NCI-H2227 treated with DMSO at 0.1 percent for 48 hours (cell line): ENCODE measurements around the gene AP3S2.

ENCODE experiments used
- DNase-seq: peaks from one replicate; lab custom pipeline; 2025; lab: John Stamatoyannopoulos, UW

Gene AP3S2

DNA sequence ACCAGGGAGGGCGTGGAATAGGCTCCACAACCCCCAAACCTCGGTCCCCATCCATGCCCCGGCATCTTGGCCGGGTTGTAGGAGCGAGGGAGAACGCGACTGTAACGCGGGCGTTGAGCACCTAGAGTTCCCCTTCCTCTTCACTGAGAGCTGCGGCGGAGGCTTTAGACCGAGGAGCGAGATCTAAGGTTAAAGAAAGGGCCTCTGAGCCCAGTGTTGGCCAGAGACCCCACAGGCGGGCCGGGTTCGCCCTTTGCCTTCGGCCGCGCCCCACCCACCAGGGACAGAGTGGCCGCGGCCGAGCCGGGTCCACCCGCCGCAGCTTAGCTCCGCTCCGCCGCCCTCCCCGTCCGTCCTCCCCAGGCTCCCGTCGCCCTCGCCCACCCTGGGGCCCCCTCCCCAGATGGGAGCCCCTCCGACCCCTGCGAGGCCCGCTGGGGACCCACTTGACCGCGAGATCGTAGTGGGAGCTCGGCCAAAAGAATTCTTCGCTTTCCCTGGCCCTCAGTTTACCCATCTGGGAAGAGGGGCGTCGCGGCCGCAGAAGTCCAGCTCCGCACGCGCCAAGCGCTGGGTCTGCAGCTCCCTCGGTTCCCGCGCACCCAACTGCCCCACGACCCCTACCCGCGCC lies 79.6 kb downstream of the AP3S2 start:
- no peak for DNase-seq

DNA sequence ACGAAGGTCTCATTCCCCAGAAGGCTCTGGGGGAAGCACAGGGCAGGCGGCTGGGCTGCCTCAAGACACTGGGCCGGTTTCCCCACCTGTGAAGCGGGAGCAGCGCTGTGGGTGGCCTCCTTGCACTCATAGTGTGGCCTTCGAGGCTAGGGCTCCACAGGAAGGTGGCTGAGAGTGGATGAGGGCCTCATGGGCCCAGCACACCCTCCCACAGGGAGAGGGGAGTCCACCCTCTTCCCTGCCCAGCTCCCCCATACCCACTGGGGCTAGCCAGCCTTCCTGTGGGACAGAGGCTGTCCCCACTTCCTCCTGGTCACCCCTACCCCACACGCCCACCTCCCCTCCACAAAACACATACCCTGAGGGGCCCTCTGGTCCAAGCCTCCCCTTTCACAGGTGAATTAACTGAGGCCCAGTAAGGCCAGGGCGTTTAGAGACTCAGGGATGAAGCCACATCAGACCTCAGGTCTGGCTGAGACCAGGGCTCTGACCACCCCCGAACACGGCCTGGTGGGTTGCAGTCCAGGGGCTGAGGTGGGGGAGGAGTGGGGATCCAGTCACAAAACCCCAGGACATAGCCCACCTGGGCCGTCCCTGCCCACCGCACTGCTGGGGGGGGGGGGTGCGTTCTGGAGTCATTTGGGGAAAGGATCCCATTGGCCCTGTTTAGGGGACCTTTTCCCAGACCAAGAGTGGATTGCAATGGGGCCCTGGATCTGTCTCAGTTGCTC lies 80.2 kb downstream of the AP3S2 start:
- DNase-seq: no peak

DNA sequence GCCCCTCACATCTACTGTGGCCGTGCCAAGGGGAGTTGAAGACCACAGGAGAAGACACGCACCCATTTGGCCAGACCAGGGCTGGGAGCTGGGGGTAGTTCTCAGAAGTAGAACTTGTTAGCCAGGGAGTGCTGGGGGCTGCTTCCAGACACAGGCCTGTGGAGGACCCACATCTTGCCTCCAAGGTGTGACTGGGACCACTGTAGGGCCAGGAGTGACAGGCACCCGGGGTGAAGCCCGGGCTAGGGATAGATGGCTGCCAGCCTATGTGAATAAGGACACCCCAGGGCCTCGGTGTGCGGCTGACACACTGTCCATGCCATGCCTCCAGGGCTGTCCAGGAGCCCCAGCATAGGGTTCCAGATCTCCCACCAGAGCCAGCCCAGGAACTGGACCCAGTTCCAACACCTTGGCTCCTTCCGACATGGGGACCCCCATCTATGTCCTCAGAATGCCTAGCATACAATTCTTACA lies 80.9 kb downstream of the AP3S2 start:
- no peak for DNase-seq

DNA sequence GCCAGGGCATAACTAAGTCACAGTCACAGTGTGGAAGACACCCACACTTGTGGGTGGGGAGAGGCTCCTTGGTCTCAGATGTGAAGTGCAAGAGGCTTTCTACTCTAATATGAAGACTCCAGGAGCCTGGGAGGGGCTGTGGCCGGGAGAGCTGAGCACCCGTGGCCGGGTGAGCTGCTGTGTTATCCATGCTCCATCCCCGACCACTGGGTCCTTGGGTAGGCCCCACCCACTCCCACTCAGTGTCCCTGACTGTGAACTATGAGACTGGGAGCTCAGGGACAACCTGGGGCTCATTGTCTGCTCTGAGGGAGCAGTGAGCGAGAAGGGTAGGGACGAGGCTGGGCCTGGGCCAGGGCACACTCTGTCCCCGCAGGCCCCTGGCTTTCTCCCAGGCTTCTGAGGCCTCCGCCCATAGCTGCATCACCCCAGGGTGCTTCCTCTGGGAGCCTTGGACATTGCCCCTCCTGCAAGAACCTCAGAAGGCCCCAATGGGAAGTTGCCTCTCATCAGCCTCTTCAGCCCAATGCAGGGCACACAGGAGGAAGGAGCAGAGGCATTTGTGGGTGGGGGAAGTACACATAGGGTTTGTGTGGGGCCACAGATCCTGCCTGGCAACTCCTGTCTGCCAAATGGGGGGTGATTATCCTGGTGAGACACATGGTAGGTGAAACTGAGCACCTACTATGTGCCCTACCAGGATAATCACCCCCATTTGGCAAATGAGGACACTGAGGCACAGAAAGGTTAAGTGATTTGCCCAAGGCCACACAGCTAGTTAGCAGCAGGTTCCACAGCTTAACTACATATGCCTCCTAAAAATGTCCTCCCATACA lies 81.6 kb downstream of the AP3S2 start:
- no peak for DNase-seq

DNA sequence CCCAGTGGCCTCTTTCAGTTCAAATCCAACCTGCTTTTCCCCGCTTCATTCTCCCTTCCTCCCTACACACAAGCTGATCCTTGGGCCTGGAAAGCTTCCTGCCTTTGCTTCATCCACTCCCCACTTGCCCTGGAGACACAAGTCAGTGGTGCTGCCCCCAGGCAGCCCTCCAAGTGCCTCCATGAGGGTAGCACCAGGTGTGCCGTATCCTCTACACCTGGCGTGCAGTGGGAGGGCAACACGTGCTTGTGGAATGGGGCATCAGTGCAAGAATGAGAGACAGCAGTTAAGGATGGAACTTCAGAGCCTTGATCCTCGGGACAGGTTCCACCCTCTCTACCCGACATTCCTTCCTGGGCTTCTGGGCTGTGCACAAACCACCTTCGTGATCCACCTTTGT lies 83.0 kb downstream of the AP3S2 start:
- DNase-seq: no peak

DNA sequence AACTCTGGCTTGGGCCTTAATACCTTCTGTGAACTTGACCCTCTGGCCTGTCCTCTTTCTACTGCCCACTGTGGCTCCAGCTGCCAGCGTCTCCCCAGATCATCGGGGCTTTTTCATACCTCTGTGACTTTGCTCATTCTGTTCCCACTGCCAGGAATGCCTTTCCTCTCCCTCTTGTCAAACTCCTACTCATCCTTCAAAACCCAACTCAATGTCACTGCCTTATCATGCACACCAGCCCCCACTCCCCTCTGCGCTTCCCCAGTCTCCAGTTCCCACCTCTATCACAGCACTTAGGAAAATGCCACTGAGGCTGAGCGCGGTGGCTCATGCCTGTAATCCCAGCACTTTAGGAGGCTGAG lies 84.0 kb downstream of the AP3S2 start:
- no peak for DNase-seq

DNA sequence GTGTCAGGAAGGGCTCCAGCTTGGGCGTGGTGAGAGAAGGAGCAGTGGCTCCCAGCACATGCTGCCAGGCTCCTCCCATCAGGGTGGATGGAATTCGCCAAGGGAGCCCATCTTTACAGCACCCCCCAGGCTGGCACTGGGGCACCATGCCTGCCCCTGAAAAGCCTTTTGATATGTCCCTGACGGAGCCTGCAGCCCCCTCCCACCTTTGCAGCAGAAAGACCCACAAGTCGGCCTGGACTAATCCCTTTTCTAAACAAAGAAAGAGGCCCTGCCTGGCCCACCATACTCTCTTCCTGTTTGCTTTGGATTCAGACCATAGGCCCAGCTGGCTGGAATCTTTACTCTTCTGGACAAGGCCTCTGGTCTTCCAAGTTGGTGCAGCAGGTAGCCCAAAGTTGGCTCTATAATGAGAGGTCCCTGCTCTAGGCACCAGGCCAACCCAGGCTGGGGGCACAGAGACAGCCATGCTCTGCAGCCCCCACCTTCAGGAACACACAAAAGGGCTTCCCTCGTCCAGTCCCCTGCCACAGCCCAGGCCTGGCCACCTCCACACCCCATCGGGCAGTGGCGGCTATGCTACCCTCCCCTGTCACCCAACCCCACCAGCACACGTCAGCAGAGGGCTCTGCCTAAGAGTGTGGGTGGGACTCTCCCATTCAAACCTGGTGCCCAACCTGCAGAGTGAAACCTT lies 84.6 kb downstream of the AP3S2 start:
- no peak for DNase-seq

DNA sequence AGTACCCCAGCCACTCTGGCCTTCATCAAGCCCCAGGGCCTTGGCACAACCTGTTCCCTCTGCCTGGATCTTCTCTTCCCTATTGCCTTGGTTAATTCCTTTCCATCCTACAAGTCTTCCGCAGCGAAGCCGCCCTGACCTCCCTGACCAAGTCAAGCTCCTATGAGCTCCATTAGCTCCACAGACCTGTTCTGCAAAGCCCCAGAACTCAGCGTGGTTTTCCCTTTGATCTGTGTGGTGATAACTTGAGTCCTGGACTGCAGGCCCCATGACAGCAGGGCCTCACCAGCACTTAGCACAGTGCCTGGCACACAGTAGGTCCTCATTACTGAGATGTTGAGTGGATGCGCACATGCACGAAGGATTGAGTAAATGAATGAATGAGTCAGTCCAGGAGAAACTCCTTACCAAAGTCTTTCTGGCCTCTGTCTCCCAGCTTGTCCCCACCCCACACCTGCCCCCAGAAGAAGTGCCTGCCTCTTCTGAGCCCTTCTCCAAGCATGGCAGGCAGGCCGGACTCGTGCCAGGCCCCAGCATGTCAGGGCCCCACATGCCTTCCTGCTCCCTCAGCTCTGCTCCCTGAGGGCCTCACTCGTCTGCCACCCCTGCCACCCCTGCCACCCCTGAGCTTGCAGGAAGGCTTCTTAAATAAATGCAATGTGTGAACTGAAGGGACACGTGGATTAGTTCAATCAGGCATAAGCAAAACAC lies 85.5 kb downstream of the AP3S2 start:
- no peak for DNase-seq

DNA sequence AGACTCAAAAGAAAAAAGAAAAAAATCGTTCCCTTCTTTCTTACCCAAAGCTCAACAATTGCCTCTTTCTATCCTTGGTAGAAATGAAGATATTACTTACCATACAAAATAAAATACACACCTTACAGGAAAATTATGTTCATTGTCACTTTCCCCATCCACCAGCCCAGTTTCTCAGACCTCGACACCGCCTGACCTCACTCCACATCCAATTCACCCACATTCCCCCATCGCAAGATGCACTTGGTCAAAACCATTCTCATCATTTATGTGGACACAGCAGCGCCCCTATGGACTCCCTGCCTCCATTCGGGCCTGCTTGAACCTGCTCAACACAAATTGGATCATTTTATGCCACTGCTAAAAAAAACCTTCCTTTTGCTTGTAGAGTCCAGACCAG lies 86.1 kb downstream of the AP3S2 start:
- no peak for DNase-seq

DNA sequence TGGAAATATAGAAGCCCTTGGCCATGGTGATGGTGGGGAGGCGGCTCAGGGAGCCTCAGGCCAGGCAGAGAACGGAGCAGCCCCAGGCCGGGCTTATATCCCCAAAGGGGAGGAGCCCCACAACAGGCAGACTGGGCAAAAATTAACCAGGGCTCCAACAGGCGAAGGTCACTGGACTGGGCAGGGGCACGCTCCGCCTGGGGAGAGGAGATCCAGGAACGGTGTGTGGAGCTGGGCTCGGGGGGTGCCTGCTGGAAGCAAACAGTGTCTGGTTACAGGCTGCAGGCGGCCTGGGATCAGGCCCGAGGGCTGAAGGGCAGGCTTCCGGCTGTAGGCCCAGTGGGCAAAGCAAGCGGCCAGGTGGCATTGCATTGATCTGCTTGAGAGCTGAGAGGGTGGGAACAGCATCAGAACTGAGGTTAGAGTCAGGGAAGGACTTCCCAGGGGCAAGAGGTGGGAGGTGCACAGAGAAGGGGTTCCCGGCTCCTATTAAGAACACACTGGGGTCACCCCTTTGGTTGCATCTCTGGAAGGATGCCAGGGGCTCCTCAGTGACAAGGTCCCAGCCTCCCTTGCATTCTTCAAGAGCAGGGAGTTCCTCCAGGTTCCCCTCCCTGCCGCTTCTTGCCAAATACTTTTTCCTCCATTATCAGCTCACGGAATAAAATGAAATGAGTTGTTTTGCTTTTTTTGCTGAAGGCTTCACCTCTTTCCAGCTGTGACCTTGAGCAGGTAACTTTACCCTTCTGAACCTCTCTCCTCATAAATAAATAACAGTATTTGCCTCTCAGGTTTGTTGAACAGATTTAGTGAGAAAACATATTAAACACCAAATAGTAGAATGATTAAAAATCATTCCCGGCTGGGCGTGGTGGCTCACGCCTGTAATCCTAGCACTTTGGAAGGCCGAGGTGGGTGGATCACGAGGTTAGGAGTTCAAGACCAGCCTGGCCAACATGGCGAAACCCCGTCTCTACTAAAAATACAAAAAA lies 86.9 kb downstream of the AP3S2 start:
- no peak for DNase-seq

DNA sequence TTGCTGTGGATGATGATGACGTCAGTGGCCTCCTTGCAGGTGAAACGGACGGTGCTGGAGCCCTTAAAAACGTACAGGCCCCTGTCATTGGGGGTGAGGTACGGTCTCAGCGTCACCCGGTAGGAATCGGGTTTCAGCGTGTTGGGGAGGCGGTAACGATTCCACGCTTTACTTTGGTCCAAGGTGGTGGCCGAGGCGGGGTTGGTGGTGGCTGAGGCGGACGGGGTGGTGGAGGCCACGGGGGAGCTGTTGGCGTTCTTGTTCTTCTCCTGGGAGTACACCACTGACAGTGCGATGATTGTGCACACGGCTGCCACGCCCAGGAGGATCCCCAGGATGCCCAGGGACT lies 87.6 kb downstream of the AP3S2 start:
- no peak for DNase-seq

DNA sequence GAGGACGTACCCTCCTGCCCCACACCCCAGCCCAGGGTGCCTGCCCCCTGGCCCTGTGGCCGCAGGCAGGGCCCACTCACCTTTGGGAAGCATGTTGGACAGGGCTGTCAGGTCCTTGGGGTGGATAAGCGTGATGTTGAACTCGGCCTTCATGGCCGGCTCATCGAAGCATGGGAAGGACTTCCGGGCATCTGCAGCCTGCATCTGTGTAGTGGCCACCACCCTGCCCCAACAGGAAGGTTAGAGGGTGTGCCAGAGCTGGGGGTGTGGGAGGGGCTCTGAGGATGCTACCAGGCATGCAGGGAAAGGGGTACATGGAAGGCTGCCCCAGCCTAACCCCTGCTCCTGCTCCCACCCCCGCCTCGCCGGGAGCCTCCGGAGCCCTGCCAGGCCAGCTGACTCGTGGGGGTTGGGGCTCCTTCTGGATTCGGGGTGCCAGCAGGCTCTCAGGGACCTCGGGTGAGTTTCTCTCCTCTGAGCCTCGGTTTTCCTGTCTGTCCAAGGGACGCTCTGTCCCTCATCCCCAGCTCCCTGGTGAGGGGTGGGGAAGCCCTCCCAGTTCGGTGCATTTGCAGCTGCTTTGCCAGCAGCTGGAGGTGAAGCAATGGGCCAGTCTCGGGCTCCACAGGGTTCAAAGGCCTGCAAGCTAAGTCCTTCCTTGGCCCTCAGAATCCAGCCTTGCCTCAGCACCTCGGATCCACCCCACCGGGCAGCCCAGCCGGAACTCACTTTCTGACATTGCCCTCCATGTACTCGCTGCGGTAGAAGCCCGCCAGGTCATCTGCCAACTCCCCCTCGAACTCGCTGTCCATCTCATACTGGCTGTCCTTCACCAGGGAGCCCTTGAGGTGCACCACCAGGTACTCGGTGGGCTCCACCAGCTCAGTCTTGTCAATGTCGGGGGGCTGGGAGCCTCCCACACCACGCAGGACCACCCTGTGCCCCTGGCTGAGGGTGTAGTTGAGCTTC lies 88.3 kb downstream of the AP3S2 start:
- no peak for DNase-seq

DNA sequence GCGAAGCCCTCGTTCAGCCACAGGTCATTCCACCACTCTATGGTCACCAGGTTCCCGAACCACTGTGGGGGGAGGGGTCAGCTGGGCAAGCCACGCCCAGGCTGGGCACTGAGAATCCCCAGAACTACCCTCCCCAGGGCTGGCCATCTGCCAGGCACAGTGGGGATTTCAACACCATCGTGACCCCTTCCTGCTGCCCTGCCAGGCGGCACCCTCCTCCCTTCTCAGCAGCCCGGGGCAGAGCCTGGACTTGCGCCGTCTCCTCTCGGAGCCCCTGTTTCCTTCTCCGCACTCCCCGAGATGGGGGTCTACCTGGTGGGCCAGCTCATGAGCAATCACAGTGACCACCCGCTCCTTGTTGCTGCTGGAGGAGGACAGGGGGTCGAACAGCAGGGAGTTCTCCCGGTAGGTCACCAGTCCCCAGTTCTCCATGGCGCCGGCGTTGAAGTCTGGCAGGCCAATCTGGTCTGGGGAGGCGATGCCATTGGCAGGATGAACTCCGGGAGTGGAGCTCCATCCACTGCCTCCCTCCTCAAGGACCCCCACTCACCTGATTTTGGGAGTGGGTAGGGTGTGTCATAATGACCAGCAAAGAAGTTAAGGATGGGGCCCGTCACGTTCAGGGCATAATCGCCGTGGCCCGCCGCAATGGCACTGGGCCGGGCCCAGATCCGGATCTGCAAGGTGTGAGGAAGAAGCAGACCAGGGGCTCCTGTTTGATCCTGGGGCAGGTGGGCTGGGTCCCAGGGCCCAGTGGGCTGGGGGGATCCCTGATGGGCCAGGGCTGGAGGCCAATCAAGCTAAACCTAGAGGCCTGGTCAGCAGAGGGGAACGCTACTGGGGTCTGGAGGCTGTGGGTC lies 89.6 kb downstream of the AP3S2 start:
- no peak for DNase-seq

DNA sequence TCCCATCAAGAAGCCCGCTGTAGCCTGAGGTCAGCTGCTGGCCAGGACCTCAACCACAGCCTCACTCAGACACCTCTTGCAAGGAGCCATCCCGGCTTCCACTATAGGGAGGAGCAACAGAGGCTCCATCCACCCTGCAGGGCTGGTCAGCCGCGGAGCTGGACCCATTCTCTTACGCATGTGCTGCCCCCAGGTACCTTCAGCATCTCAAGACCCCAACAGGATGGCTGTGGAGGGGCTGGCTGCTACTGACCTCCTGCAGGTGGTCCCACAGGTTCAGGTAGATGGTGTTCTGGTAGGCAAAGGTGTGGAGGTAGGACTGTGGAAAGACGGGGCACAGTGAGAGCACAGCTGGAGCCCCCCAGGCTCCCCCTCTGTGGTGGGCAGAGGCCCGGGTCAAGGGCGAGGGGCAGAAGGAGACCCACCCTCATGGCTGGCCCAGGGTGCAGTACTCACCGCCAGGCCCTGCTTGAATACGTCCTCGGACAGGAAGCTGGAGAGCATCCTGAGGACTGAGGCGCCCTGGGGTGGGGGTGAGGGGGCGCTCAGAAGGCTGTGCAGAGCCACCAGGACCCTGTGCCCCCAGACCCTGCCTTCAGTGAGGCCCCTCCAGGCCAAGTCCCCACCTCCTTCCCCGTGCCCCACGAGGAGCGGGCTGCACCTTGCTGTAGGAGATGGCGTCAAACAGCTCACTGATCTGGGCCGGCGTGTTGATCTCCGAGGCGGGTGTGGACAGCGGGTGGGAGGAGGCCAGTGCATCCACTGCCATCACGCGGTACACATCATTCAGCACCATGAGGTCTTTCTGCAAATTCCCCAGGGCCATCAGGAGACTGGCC lies 90.6 kb downstream of the AP3S2 start:
- DNase-seq: no peak

DNA sequence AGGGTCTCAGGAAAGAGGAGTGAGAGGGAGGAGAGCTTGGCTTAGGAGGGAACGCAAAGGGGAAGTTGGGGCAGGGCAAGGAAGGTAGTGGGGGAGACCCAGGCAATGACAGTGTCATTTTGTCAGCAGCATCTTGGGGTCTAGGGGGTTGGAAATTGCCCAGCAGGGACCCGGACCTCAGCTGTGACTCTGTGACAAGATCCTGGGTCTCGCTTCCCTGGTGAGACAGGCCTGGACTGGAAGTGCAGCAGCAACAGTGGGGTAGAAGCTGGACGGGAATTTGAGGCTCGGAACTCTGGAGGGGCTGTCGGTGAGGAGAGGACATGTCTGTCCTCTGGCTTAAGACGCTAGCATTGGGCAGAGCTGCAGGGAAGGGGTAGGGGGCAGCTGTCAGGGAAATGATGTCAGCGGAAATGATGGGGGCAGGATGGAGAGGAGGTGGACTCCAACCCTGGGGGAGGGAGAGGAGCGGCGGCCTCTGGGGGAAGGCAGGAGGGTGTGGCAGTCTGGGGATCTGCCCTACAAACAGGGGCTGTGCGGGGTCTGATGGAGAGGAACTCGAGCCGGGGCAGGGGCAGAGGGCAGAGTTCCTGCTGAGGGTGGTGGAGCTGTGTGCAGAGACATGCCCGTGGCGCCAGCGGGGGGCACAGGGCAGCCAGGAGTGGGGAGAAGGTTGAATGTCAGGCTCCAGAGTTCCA lies 91.4 kb downstream of the AP3S2 start:
- no peak for DNase-seq

DNA sequence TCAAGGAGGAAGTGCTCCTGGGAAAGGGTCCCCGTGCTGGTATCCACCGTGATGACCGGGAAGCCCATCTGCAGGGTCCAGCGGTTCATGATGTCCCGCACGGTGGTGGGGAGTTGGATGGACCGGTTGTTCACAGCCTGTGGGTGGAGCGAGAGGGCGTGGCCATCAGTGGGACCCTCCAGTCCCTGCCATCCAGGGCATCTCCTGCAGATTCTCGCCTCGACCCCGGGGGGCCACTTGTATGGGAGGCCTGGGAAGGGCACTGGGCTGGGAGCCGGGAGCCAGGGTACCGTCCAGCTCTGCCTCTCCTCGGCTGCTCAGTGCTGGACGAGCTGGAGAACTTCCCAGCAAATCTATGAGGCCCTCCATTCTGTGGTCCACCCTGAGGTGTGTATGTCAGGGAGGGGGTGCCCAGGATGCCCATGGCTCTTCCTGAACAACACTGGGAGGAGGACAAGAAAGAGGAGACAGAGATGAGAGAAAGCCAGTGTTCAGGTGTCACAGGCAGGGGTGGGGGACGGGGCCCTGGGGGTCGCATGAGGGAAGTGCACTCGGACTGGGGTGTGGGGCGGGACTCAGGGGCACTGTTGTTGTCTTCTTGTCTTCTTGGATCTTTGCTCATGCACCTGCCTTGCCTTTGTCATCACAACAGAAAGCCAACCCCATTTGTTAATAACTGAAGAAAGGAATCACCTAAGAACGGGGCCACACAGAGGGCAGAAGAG lies 92.2 kb downstream of the AP3S2 start:
- no peak for DNase-seq
